HEK293 (cell line): ENCODE data around the gene CH25H.
A peak's percentile ranks its signal among the peaks of the same experiment; 100 is the strongest.

Experiments
- EGR2 ChIP-seq: fragments of 450-650 bp; formaldehyde crosslinking; IDR thresholded peaks from 2 replicates; pipeline ENCODE4 v1.5.1; 2016; ENCODE audit warnings: low read depth, missing biosample characterization, missing genetic modification characterization
- MZF1 ChIP-seq: fragments of 450-650 bp; formaldehyde crosslinking; IDR thresholded peaks from 2 replicates; pipeline ENCODE4 v1.5.1; 2017; ENCODE audit warnings: missing biosample characterization, missing genetic modification characterization, borderline replicate concordance
- OSR2 ChIP-seq: fragments of 450-650 bp; formaldehyde crosslinking; IDR thresholded peaks from 2 replicates; pipeline ENCODE4 v1.5.1; 2016; ENCODE audit warnings: missing biosample characterization, missing genetic modification characterization
- PRDM1 ChIP-seq: fragments of 450-650 bp; formaldehyde crosslinking; IDR thresholded peaks from 2 replicates; pipeline ENCODE4; 2016; ENCODE audit warnings: missing biosample characterization, missing genetic modification characterization
- TRIM28 ChIP-seq: IDR thresholded peaks from 2 replicates; pipeline ENCODE4 v1.6.1; 2011; ENCODE audit warnings: low read length, control low read depth, borderline replicate concordance
- WT1 ChIP-seq: fragments of 450-650 bp; formaldehyde crosslinking; IDR thresholded peaks from 2 replicates; pipeline ENCODE4 v1.5.1; 2016; ENCODE audit warnings: missing biosample characterization, missing genetic modification characterization
- ZFP3 ChIP-seq: fragments of 450-650 bp; formaldehyde crosslinking; IDR thresholded peaks from 2 replicates; pipeline ENCODE4 v1.5.1; 2016; ENCODE audit warnings: low read depth, missing biosample characterization, missing genetic modification characterization
- ZNF114 ChIP-seq: fragments of 450-650 bp; formaldehyde crosslinking; IDR thresholded peaks from 2 replicates; pipeline ENCODE4 v1.5.0; 2017; ENCODE audit warnings: missing biosample characterization, missing genetic modification characterization
- ZNF133 ChIP-seq: fragments of 450-650 bp; formaldehyde crosslinking; IDR thresholded peaks from 2 replicates; pipeline ENCODE4 v1.5.1; 2016; ENCODE audit warnings: missing biosample characterization, missing genetic modification characterization
- ZNF248 ChIP-seq: fragments of 450-650 bp; formaldehyde crosslinking; IDR thresholded peaks from 2 replicates; pipeline ENCODE4 v1.5.1; 2017; ENCODE audit warnings: missing biosample characterization, missing genetic modification characterization
- ZNF37A ChIP-seq: fragments of 450-650 bp; IDR thresholded peaks from 2 replicates; pipeline ENCODE4 v1.5.1; 2018; ENCODE audit warnings: missing biosample characterization, missing genetic modification characterization
- ZNF423 ChIP-seq: fragments of 450-650 bp; formaldehyde crosslinking; IDR thresholded peaks from 2 replicates; pipeline ENCODE4 v1.5.1; 2016; ENCODE audit warnings: missing biosample characterization, missing genetic modification characterization
- ZNF626 ChIP-seq: fragments of 450-650 bp; sonication (Bioruptor Pico); formaldehyde crosslinking; IDR thresholded peaks from 2 replicates; pipeline ENCODE4 v1.5.1; 2018; ENCODE audit warnings: missing biosample characterization, missing genetic modification characterization, inconsistent platforms
- ZNF660 ChIP-seq: fragments of 450-650 bp; IDR thresholded peaks from 2 replicates; pipeline ENCODE4 v1.5.1; 2018; ENCODE audit warnings: missing biosample characterization, mild to moderate bottlenecking, missing genetic modification characterization
- TF ChIP-seq, protein P1 (sequence below): fragments of 450-650 bp; formaldehyde crosslinking; IDR thresholded peaks from 2 replicates; pipeline ENCODE4 v1.5.1; 2016; ENCODE audit warnings: missing biosample characterization, missing genetic modification characterization
- TF ChIP-seq, protein P2 (sequence below): fragments of 450-650 bp; formaldehyde crosslinking; IDR thresholded peaks from 2 replicates; pipeline ENCODE4 v1.5.1; 2016; ENCODE audit warnings: missing biosample characterization, missing genetic modification characterization
- TF ChIP-seq, protein P3 (sequence below): fragments of 450-650 bp; formaldehyde crosslinking; IDR thresholded peaks from 2 replicates; pipeline ENCODE4 v1.5.1; 2016; ENCODE audit warnings: missing biosample characterization, missing genetic modification characterization
- TF ChIP-seq, protein P4 (sequence below): fragments of 450-650 bp; formaldehyde crosslinking; IDR thresholded peaks from 2 replicates; pipeline ENCODE4 v1.5.1; 2017; ENCODE audit warnings: missing biosample characterization, missing genetic modification characterization
- TF ChIP-seq, protein P5 (sequence below): fragments of 450-650 bp; formaldehyde crosslinking; IDR thresholded peaks from 2 replicates; pipeline ENCODE4 v1.5.1; 2016; ENCODE audit warnings: missing biosample characterization, missing genetic modification characterization, borderline replicate concordance
- TF ChIP-seq, protein P6 (sequence below): fragments of 450-650 bp; formaldehyde crosslinking; IDR thresholded peaks from 2 replicates; pipeline ENCODE4 v1.5.1; 2016; ENCODE audit warnings: missing biosample characterization, missing genetic modification characterization
- TF ChIP-seq, protein P7 (sequence below): fragments of 450-650 bp; formaldehyde crosslinking; IDR thresholded peaks from 2 replicates; pipeline ENCODE4 v1.5.1; 2017; ENCODE audit warnings: missing biosample characterization, missing genetic modification characterization
- TF ChIP-seq, protein P8 (sequence below): fragments of 450-650 bp; formaldehyde crosslinking; IDR thresholded peaks from 2 replicates; pipeline ENCODE4 v1.5.1; 2016; ENCODE audit warnings: missing biosample characterization, missing genetic modification characterization
- TF ChIP-seq, protein P9 (sequence below): IDR thresholded peaks from 2 replicates; pipeline ENCODE4 v1.6.1; 2011; ENCODE audit warnings: mild to moderate bottlenecking, low read depth, low read length, borderline replicate concordance

Gene CH25H

DNA sequence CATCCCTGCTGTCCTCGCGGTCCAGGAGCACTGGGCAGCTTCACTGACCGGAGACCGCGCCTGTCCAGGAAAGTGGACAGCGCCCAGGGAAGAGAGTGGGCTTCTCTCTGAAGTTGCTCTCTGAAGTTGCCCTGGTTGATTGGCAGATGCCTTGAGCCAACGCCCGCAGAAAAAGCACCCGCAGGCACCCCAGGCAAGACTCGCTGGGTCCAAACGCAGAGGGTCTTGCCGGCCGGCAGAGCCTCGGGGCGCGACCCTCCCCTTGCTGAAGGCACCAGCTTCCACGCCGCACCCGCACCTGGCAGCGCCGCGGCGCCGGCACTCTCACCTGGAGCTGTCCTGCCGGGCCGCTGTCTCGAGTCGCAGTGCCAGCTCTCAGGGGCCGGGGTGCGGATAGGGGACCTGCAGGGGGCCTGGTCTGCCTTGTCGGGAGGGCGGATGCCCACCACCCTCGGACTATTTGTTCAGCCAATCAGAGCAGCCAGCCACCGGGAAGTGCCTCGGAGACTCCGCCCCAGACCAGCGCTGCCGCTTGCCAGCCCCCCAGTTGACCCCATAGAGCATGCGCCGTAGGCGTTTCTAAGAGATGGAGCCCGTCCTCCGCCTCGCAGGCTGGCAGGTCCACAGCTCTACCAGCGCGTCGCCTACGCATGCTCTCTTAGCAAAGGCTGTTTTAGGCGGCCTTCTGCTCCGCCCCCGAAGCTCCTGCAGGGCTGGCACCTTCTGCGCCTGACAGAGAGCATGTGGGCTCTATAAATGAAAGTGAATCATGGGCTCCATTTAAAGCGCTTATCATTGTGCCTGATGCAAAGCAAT is 44.5 kb upstream of the CH25H start, which contains the start of gene LIPA (continued):
- TF ChIP-seq, protein P1, sequence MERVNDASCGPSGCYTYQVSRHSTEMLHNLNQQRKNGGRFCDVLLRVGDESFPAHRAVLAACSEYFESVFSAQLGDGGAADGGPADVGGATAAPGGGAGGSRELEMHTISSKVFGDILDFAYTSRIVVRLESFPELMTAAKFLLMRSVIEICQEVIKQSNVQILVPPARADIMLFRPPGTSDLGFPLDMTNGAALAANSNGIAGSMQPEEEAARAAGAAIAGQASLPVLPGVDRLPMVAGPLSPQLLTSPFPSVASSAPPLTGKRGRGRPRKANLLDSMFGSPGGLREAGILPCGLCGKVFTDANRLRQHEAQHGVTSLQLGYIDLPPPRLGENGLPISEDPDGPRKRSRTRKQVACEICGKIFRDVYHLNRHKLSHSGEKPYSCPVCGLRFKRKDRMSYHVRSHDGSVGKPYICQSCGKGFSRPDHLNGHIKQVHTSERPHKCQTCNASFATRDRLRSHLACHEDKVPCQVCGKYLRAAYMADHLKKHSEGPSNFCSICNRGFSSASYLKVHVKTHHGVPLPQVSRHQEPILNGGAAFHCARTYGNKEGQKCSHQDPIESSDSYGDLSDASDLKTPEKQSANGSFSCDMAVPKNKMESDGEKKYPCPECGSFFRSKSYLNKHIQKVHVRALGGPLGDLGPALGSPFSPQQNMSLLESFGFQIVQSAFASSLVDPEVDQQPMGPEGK (tag by site-specific recombination) = peak; percentile 93
- TF ChIP-seq, protein P2, sequence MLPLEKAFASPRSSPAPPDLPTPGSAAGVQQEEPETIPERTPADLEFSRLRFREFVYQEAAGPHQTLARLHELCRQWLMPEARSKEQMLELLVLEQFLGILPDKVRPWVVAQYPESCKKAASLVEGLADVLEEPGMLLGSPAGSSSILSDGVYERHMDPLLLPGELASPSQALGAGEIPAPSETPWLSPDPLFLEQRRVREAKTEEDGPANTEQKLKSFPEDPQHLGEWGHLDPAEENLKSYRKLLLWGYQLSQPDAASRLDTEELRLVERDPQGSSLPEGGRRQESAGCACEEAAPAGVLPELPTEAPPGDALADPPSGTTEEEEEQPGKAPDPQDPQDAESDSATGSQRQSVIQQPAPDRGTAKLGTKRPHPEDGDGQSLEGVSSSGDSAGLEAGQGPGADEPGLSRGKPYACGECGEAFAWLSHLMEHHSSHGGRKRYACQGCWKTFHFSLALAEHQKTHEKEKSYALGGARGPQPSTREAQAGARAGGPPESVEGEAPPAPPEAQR (tag by site-specific recombination) = no peak
- TF ChIP-seq ZNF133 (tag by site-specific recombination) (0 out of 2 replicates have a peak, but pooled peaks have one; percentile 6), ZNF114 (tag by site-specific recombination) (no peak), ZNF626 (tag by site-specific recombination) (no peak), PRDM1 (tag by site-specific recombination) (no peak), MZF1 (tag by site-specific recombination) (no peak), ZNF37A (tag by site-specific recombination) (no peak), ZNF660 (tag by site-specific recombination) (peak; percentile 35; the same call in 1 of the 2 replicates), ZFP3 (no peak), ZNF248 (tag by site-specific recombination) (no peak), EGR2 (peak; percentile 91), ZNF423 (tag by site-specific recombination) (no peak), WT1 (no peak), TRIM28 (no peak), OSR2 (no peak)
- TF ChIP-seq, protein P3, sequence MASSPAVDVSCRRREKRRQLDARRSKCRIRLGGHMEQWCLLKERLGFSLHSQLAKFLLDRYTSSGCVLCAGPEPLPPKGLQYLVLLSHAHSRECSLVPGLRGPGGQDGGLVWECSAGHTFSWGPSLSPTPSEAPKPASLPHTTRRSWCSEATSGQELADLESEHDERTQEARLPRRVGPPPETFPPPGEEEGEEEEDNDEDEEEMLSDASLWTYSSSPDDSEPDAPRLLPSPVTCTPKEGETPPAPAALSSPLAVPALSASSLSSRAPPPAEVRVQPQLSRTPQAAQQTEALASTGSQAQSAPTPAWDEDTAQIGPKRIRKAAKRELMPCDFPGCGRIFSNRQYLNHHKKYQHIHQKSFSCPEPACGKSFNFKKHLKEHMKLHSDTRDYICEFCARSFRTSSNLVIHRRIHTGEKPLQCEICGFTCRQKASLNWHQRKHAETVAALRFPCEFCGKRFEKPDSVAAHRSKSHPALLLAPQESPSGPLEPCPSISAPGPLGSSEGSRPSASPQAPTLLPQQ = peak; percentile 21; the same call in 1 of the 2 replicates
- TF ChIP-seq, protein P4, sequence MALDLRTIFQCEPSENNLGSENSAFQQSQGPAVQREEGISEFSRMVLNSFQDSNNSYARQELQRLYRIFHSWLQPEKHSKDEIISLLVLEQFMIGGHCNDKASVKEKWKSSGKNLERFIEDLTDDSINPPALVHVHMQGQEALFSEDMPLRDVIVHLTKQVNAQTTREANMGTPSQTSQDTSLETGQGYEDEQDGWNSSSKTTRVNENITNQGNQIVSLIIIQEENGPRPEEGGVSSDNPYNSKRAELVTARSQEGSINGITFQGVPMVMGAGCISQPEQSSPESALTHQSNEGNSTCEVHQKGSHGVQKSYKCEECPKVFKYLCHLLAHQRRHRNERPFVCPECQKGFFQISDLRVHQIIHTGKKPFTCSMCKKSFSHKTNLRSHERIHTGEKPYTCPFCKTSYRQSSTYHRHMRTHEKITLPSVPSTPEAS (tag by site-specific recombination) = no peak
- TF ChIP-seq, protein P5, sequence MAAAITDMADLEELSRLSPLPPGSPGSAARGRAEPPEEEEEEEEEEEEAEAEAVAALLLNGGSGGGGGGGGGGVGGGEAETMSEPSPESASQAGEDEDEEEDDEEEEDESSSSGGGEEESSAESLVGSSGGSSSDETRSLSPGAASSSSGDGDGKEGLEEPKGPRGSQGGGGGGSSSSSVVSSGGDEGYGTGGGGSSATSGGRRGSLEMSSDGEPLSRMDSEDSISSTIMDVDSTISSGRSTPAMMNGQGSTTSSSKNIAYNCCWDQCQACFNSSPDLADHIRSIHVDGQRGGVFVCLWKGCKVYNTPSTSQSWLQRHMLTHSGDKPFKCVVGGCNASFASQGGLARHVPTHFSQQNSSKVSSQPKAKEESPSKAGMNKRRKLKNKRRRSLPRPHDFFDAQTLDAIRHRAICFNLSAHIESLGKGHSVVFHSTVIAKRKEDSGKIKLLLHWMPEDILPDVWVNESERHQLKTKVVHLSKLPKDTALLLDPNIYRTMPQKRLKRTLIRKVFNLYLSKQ (tag by site-specific recombination) = no peak
- TF ChIP-seq, protein P6, sequence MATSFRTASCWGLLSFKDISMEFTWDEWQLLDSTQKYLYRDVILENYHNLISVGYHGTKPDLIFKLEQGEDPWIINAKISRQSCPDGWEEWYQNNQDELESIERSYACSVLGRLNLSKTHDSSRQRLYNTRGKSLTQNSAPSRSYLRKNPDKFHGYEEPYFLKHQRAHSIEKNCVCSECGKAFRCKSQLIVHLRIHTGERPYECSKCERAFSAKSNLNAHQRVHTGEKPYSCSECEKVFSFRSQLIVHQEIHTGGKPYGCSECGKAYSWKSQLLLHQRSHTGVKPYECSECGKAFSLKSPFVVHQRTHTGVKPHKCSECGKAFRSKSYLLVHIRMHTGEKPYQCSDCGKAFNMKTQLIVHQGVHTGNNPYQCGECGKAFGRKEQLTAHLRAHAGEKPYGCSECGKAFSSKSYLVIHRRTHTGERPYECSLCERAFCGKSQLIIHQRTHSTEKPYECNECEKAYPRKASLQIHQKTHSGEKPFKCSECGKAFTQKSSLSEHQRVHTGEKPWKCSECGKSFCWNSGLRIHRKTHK (tag by site-specific recombination) = no peak
- TF ChIP-seq, protein P7, sequence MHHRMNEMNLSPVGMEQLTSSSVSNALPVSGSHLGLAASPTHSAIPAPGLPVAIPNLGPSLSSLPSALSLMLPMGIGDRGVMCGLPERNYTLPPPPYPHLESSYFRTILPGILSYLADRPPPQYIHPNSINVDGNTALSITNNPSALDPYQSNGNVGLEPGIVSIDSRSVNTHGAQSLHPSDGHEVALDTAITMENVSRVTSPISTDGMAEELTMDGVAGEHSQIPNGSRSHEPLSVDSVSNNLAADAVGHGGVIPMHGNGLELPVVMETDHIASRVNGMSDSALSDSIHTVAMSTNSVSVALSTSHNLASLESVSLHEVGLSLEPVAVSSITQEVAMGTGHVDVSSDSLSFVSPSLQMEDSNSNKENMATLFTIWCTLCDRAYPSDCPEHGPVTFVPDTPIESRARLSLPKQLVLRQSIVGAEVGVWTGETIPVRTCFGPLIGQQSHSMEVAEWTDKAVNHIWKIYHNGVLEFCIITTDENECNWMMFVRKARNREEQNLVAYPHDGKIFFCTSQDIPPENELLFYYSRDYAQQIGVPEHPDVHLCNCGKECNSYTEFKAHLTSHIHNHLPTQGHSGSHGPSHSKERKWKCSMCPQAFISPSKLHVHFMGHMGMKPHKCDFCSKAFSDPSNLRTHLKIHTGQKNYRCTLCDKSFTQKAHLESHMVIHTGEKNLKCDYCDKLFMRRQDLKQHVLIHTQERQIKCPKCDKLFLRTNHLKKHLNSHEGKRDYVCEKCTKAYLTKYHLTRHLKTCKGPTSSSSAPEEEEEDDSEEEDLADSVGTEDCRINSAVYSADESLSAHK = no peak
- TF ChIP-seq, protein P8, sequence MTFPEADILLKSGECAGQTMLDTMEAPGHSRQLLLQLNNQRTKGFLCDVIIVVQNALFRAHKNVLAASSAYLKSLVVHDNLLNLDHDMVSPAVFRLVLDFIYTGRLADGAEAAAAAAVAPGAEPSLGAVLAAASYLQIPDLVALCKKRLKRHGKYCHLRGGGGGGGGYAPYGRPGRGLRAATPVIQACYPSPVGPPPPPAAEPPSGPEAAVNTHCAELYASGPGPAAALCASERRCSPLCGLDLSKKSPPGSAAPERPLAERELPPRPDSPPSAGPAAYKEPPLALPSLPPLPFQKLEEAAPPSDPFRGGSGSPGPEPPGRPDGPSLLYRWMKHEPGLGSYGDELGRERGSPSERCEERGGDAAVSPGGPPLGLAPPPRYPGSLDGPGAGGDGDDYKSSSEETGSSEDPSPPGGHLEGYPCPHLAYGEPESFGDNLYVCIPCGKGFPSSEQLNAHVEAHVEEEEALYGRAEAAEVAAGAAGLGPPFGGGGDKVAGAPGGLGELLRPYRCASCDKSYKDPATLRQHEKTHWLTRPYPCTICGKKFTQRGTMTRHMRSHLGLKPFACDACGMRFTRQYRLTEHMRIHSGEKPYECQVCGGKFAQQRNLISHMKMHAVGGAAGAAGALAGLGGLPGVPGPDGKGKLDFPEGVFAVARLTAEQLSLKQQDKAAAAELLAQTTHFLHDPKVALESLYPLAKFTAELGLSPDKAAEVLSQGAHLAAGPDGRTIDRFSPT (tag by site-specific recombination) = peak; percentile 89
- TF ChIP-seq, protein P9, sequence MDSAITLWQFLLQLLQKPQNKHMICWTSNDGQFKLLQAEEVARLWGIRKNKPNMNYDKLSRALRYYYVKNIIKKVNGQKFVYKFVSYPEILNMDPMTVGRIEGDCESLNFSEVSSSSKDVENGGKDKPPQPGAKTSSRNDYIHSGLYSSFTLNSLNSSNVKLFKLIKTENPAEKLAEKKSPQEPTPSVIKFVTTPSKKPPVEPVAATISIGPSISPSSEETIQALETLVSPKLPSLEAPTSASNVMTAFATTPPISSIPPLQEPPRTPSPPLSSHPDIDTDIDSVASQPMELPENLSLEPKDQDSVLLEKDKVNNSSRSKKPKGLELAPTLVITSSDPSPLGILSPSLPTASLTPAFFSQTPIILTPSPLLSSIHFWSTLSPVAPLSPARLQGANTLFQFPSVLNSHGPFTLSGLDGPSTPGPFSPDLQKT = no peak
